Fibroblast of the aortic adventitia (primary cell): ENCODE data around the gene RGS1. TPM values are rescaled to one million over a fixed set of nuclear protein-coding genes. Genes with fewer than 3 reads are reported as not detected.

Source experiments
- DNase-seq: peaks from one replicate; pipeline ENCODE4 v3.0.0-alpha.2; 2010; ENCODE audit warnings: low read depth
- H3K4me3 ChIP-seq: 2 replicates; pipeline ENCODE4 v1.5.1; 2011; ENCODE audit warnings: low read depth, mild to moderate bottlenecking, control low read depth, low read length, moderate library complexity
- total RNA-seq: library from RNA; depleted of rRNA; stranded (reverse); fragments of >200 nt; gene quantifications from 2 replicates; pipeline ENCODE4 v1.2.3, GENCODE V29; 2012; ENCODE audit warnings: low replicate concordance
- TF ChIP-seq, protein P1 (sequence below): IDR thresholded peaks from 2 replicates; pipeline ENCODE4 v1.5.1; 2011; ENCODE audit warnings: mild to moderate bottlenecking, low read length, control low read depth, inconsistent platforms; ENCODE audit not compliant: insufficient read depth

RGS1 gene
- total RNA-seq, 1 donor, result not detected

DNA sequence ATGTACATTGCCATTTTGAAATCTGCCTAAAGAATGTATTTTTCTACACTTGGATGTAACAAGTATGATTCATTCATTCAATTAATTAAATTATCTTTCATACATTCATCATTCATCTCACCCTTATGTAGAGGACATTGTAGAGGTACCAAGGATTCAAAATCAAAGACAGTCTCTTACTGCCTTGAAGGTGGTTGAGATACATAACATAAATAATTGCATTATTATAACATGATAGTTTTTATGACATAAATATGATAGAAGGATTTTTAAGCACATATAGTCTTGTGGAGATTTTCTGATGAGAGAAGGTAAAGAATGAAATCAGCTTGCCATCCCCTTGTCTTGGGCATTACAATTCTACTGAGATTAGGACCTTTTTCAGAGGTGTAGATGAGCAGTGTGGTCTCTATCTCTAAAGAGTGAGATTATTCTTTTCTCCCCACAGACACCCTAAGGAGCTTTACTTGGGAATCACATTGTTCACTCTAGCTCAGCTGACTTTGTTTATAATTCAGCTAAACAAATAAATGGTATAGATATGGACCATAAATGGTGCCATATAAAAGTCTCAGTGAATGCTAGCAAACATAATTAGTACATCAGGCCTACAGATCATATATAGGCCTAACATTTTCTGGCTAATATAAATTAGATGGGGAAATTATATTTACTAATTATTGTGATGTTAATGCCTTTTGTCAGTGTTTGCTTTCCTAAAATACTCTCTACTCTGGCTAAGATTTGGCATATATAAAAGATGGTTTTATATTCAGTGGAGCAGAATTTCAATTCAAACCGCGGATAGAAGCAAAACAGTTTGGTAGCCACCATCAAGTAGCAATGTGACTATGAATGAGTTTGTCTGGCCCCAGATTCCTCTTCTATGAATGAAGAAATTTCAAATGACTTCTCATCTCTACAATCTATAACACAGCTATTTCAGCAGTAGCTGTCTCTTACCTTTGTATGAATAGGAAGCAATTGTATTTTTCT, 1.9 kb downstream of the RGS1 start:
- no peak overlapping the region for H3K4me3 ChIP-seq
- TF ChIP-seq, protein P1, sequence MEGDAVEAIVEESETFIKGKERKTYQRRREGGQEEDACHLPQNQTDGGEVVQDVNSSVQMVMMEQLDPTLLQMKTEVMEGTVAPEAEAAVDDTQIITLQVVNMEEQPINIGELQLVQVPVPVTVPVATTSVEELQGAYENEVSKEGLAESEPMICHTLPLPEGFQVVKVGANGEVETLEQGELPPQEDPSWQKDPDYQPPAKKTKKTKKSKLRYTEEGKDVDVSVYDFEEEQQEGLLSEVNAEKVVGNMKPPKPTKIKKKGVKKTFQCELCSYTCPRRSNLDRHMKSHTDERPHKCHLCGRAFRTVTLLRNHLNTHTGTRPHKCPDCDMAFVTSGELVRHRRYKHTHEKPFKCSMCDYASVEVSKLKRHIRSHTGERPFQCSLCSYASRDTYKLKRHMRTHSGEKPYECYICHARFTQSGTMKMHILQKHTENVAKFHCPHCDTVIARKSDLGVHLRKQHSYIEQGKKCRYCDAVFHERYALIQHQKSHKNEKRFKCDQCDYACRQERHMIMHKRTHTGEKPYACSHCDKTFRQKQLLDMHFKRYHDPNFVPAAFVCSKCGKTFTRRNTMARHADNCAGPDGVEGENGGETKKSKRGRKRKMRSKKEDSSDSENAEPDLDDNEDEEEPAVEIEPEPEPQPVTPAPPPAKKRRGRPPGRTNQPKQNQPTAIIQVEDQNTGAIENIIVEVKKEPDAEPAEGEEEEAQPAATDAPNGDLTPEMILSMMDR, result no peak
- no peak for DNase-seq

DNA sequence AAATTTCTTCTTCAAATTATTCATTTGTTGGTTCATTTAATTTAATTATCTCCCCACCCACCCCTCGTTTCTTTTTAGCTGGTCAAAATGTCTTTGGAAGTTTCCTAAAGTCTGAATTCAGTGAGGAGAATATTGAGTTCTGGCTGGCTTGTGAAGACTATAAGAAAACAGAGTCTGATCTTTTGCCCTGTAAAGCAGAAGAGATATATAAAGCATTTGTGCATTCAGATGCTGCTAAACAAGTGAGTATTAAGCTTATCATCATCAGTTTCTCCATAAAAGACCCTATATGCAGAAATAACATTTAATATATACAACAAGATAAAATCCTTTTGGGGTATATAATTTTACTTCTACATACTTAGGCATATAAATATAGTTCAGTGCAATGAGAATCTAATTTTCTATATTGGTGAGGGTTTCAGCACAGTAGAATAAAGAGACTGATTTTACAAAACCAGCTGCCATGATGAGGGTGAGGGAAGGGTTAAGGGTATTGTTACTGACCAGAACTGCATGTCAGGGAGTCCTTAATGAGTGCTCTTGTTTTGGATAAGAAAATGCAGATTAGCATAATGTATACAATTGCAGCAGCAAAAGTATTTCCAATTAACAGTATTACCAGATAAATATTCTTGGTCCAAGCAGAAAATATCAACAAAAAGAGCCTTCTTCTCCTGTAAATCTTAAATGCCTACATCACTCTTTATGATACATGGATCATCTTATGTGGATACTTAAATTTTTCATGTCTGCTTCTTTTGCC, 2.8 kb downstream of the RGS1 start:
- H3K4me3 ChIP-seq, result no peak overlapping the region
- DNase-seq, result no peak
- TF ChIP-seq, protein P1, result no peak

DNA sequence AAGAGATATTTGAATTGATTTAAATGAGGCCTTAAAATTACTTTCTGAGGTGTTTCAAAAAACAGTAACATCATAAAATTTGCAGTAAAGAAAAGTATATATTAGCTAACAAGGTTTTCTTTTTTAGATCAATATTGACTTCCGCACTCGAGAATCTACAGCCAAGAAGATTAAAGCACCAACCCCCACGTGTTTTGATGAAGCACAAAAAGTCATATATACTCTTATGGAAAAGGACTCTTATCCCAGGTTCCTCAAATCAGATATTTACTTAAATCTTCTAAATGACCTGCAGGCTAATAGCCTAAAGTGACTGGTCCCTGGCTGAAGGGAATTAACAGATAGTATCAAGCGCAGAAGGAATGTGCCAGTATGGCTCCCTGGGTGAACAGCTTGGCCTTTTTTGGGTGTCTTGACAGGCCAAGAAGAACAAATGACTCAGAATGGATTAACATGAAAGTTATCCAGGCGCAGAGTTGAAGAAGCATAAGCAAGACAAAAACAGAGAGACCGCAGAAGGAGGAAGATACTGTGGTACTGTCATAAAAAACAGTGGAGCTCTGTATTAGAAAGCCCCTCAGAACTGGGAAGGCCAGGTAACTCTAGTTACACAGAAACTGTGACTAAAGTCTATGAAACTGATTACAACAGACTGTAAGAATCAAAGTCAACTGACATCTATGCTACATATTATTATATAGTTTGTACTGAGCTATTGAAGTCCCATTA, 3.6 kb downstream of the RGS1 start:
- TF ChIP-seq, protein P1, result no peak
- no peak overlapping the region for H3K4me3 ChIP-seq
- DNase-seq, result no peak

DNA sequence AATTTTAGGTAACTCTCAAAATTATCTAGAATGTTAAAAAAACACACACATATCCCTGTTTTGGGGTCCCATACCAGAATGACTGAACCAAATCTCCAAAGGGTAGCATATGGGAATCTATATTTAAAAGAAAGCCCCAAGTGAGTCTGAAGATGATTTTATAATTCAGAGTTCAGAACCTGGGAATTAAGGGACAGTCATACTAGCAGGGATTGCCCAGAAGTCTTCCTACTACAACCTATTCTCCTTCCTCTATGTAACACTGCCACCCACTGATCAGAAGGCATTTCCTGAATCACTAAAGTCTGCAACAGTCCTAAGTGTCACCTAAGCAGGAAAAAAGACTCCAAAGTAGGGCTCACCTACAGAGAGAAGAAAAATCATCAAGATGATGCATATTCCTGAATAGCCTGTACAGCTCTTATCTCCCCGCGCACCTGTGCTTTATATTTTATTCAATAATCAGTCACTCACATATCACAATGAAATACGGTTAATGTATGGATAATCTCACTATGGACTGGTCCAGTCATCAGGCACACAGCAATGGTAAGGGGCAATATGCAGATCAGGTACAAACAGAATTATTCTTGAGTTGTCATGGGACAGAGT, 4.9 kb downstream of the RGS1 start:
- DNase-seq, result peak; percentile 82
- TF ChIP-seq, protein P1, result peak; percentile 63
- no peak overlapping the region for H3K4me3 ChIP-seq

DNA sequence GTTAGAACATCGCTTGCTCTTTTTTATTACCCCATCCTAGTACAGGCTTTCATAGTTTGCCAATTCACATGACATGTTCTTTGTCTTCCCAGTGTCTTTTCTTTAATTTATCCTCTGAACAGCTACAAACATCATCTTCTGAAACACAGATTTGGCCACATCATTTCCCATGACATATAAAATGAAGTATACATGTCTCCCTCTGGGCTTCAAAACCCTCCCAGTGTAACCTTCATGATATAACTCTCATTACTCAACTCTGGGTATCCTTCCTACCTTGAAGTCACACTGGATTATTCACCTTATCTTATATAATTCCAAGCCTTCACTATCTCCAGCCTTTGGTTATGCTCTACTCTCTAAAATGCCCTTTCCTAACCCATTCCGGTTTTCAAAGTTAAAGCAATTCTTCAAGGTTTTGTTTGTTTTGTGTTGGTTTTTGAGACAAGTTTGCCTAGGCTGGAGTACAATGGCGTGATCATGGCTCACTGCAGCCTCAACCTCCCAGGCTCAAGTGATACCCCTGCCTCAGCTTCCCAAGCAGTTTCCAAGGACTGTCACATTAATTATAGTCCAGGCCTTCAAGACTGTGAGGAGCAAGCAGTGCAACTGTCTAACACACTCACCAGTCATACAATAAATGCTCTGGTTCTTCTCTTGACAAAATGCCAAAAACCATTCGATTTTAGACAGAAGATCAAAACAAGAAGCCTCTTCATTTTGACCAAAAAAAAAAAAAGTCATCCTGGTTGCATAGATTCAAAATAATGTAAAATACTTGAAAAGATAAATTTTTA, 5.8 kb downstream of the RGS1 start:
- H3K4me3 ChIP-seq, result no peak overlapping the region
- TF ChIP-seq, protein P1, result no peak
- DNase-seq, result no peak

DNA sequence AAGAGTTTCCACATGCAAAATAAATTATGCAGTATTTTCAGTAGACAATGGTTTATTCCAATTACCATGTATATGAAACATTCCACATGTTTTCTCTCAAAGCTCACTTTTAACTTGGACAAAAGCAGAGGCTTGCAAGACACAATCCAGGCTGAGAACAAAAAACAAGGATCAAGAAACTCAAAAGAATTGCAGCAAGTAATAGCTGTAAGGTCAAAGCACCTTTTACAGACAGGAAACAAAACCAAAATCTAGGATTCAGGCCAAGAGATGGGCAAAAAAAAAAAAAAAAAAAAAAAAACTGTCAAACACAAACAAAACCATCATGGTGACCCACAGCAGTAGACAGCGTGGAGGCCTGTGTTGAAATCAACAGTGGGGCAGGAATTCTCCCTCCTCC, 9.3 kb downstream of the RGS1 start:
- DNase-seq, result no peak
- H3K4me3 ChIP-seq, result no peak overlapping the region
- TF ChIP-seq, protein P1, result no peak
